HUES6 (cell line): ENCODE results near the gene TRIM24.
"Not testable (repeated sequence)": the region's sequence is repeated elsewhere in the genome, so short reads cannot be mapped to it uniquely, and the experiment has no call there.

Source experiments
- H3K27ac ChIP-seq: 2 replicates; pipeline ENCODE4 v1.7.0; 2013; ENCODE audit warnings: low read depth, mild to moderate bottlenecking, low read length, inconsistent platforms
- H3K27me3 ChIP-seq: 2 replicates; pipeline ENCODE4 v1.6.1; 2013; ENCODE audit warnings: low read length; ENCODE audit not compliant: control insufficient read depth, insufficient read depth
- H3K36me3 ChIP-seq: 2 replicates; pipeline ENCODE4 v1.6.1; 2013; ENCODE audit warnings: low read length; ENCODE audit not compliant: control insufficient read depth, insufficient read depth
- H3K4me1 ChIP-seq: 2 replicates; pipeline ENCODE4 v1.6.1; 2013; ENCODE audit warnings: low read length; ENCODE audit not compliant: control insufficient read depth, insufficient read depth
- H3K4me3 ChIP-seq: 2 replicates; pipeline ENCODE4 v1.5.1; 2013; ENCODE audit warnings: low read depth, low read length
- H3K9ac ChIP-seq: one replicate; pipeline ENCODE4 v1.6.1; 2013; ENCODE audit warnings: mild to moderate bottlenecking, low read length
- H3K9me3 ChIP-seq: 2 replicates; pipeline ENCODE4 v1.6.1; 2013; ENCODE audit warnings: low read depth, low read length; ENCODE audit not compliant: control insufficient read depth, insufficient read depth

TRIM24 gene

GRCh38 chr7:138495485-138495884 is 35.4 kb downstream of the TRIM24 start:
- Histone ChIP-seq H3K4me1 (peaks cover 8% of the 10 kb centered on the region; the same call in 1 of the 2 replicates), H3K27me3 (no peaks in the 10 kb centered on the region), H3K27ac (no peak overlapping the region), H3K9me3 (no peaks in the 10 kb centered on the region), H3K9ac (no peak overlapping the region), H3K4me3 (no peak overlapping the region), H3K36me3 (peaks cover 53% of the 10 kb centered on the region)

DNA sequence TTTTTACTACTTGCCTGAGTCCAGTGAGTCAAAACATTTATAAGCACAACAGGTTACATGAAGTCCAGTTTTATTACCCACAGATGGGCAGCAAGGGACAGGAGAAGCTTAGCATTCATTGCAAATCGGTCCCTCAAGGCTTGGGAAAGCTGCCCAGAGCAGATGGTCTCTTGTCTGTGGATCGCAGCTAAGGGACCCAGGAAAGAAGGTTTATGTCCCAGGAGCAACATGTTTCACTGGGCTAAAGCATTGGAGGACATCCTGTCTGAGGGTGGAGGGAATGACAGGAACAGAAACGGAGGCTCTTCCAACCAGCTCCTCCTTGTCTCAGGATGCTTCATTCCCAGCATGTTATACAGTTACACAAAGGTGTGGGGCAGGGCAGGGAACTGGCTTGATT is 39.3 kb downstream of the TRIM24 start:
- Histone ChIP-seq H3K36me3 (peaks cover 41% of the 10 kb centered on the region), H3K27ac (no peak overlapping the region), H3K9me3 (no peaks in the 10 kb centered on the region), H3K9ac (no peak overlapping the region), H3K4me3 (no peak overlapping the region), H3K4me1 (peaks cover 15% of the 10 kb centered on the region; the same call in 1 of the 2 replicates), H3K27me3 (no peaks in the 10 kb centered on the region)

- not testable (repeated sequence) for H3K9me3 ChIP-seq, H3K4me3 ChIP-seq, H3K9ac ChIP-seq, H3K27ac ChIP-seq, H3K27me3 ChIP-seq
- Histone ChIP-seq H3K36me3 (peaks cover 48% of the 10 kb centered on the region), H3K4me1 (peaks cover 13% of the 10 kb centered on the region; the same call in 1 of the 2 replicates)
These were observed 40.2 kb downstream of the TRIM24 start for GRCh38 chr7:138500303-138500702.

- Histone ChIP-seq H3K27me3 (no peaks in the 10 kb centered on the region), H3K36me3 (peaks cover 48% of the 10 kb centered on the region), H3K4me3 (no peak overlapping the region), H3K9ac (no peak overlapping the region), H3K9me3 (no peaks in the 10 kb centered on the region), H3K4me1 (peaks cover 13% of the 10 kb centered on the region; the same call in 1 of the 2 replicates), H3K27ac (no peak overlapping the region)
These were observed 40.8 kb downstream of the TRIM24 start for GRCh38 chr7:138500892-138501291.

DNA sequence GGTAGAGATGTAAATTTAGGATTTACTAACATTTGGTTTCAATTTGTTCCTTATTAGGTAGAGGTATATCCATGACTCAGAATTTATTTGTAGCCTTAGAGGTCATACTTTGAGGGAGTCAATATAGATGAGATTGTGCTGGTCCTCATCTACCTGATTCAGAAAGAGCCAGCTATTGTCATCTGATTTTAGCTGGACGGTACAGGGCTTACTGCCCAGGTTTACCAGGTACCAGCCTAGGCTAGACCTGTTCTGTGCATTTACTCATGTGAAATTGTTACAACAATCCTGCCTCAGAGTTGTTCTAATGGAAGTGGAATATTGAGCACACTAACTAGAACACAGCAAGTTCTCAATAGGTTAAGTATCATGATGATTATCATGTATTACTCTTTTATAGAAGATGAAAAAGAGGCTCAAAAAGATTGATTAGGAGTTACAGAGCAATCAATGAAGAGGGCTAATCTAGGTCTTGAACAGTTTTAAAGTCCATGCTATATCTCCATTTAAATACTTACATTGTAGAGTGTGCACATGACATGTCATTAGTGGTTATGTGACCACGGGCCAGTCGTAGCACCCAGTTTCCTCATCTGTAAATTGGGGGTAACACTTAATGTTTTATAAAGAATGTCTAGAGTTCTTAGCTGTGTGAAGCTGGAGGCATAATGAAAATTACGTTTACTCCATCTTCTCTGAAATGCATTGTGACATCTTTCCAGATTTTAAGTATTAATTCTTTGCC is 42.1 kb downstream of the TRIM24 start:
- H3K9me3 ChIP-seq: no peaks in the 10 kb centered on the region
- H3K27ac ChIP-seq: no peak overlapping the region
- H3K9ac ChIP-seq: no peak overlapping the region
- peaks cover 13% of the 10 kb centered on the region; the same call in 1 of the 2 replicates for H3K4me1 ChIP-seq
- H3K4me3 ChIP-seq: no peak overlapping the region
- H3K36me3 ChIP-seq: peaks cover 58% of the 10 kb centered on the region
- no peaks in the 10 kb centered on the region for H3K27me3 ChIP-seq

- Histone ChIP-seq H3K9me3 (peaks cover 6% of the 10 kb centered on the region; the same call in 1 of the 2 replicates), H3K36me3 (peaks cover 73% of the 10 kb centered on the region), H3K27ac (no peak overlapping the region), H3K27me3 (no peaks in the 10 kb centered on the region), H3K9ac (no peak overlapping the region), H3K4me1 (peaks cover 7% of the 10 kb centered on the region; the same call in 1 of the 2 replicates), H3K4me3 (no peak overlapping the region)
These were observed 45.4 kb downstream of the TRIM24 start for GRCh38 chr7:138505361-138505873.

DNA sequence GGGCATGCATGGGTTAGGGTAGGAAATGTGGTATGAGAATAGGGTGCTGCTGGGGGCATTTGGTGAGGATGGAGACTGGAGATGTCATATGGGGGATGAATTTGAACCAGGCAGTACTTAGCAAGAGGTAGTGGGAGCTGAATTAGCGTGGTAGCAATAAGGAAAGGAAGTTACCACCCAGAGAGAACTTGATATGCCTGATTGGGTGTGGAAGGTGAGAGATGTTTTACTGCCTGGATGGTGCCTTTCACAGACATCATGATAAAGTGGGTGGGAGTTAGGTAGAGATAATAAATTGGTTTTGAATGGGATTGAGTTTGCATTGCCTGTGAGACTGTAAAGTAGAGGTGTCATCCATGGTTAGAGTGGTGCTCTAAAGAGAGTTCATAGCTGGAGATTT is 46.7 kb downstream of the TRIM24 start:
- no peak overlapping the region for H3K27ac ChIP-seq
- H3K9me3 ChIP-seq: peaks cover 11% of the 10 kb centered on the region; the same call in 1 of the 2 replicates
- H3K4me3 ChIP-seq: no peak overlapping the region
- H3K9ac ChIP-seq: no peak overlapping the region
- H3K4me1 ChIP-seq: peaks cover 6% of the 10 kb centered on the region; the same call in 1 of the 2 replicates
- no peaks in the 10 kb centered on the region for H3K27me3 ChIP-seq
- peaks cover 81% of the 10 kb centered on the region for H3K36me3 ChIP-seq

- H3K27ac ChIP-seq: no peak overlapping the region
- H3K9me3 ChIP-seq: peaks cover 29% of the 10 kb centered on the region
- no peak overlapping the region for H3K4me3 ChIP-seq
- no peaks in the 10 kb centered on the region for H3K27me3 ChIP-seq
- no peak overlapping the region for H3K9ac ChIP-seq
- no peaks in the 10 kb centered on the region for H3K4me1 ChIP-seq
- H3K36me3 ChIP-seq: peaks cover 99% of the 10 kb centered on the region
These were observed 49.9 kb downstream of the TRIM24 start for GRCh38 chr7:138510003-138510402.

DNA sequence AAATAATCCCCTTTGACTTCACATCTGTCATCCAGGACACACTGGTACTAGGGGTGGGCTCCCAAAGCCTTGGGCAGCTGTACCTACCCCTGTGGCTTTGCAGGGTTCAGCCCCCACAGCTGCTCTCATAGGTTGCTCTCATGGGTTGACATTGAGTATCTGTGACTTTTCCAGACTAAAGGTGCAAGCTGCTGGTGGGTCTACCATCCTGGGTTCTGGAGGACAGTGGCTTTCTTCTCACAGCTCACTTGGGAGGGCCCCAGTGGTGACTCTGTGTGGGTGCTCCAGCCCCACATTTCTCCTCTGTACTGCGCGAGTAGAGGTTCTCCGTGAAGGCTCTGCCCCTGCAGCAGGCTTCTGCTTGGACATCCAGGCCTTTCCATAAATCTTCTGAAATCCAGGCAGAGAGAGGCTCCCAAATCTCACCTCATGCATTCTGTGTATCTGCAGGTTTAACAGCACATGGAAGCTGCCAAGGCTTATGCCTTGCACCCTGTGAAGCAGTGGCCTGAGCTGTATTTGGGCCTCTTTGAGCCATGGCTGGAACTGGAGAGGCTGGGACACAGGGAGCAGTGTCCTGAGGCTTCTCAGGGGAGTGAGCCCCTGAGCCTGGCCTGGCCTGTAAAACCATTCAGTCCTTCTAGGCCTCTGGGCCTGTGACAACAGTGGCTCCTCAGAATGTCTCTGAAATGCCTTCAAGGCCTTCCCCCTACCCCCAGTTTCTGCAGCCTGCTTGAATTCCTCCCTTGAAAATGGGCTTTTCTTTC is 52.2 kb downstream of the TRIM24 start:
- Histone ChIP-seq H3K4me3 (no peak overlapping the region), H3K4me1 (no peaks in the 10 kb centered on the region), H3K9ac (no peak overlapping the region), H3K27ac (no peak overlapping the region), H3K9me3 (peaks cover 29% of the 10 kb centered on the region), H3K27me3 (no peaks in the 10 kb centered on the region), H3K36me3 (peaks cover 97% of the 10 kb centered on the region)

- no peak overlapping the region for H3K4me3 ChIP-seq
- no peaks in the 10 kb centered on the region for H3K27me3 ChIP-seq
- H3K36me3 ChIP-seq: peaks cover 97% of the 10 kb centered on the region
- peaks cover 29% of the 10 kb centered on the region for H3K9me3 ChIP-seq
- no peak overlapping the region for H3K9ac ChIP-seq
- H3K27ac ChIP-seq: no peak overlapping the region
- H3K4me1 ChIP-seq: no peaks in the 10 kb centered on the region
These were observed 52.8 kb downstream of the TRIM24 start for GRCh38 chr7:138512885-138513284.

DNA sequence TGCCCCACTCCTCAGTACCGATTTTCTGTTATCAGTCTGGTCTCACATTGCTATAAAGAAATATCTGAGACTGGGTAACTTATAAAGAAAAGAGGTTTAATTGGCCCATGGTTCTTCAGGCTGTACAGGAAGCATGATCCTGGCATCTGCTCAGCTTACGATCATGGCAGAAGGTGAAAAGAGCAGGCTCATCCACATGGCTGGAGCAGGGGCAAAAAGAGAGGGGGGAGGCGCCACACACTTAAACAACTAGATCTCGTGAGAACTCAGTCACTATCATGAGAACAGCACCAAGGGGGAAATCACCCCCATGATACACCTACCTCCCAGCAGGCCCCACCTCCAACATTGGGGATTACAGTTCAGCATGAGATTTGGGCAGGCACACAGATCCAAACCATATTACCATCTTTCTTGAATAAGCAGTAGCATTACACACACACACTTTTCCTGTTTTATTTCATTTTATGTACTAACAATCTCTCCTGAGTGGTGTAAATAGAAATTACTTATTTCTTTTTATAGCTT is 53.3 kb downstream of the TRIM24 start:
- Histone ChIP-seq H3K36me3 (peaks cover 97% of the 10 kb centered on the region), H3K4me3 (no peak overlapping the region), H3K27me3 (no peaks in the 10 kb centered on the region), H3K4me1 (no peaks in the 10 kb centered on the region), H3K9ac (no peak overlapping the region), H3K27ac (no peak overlapping the region), H3K9me3 (peaks cover 29% of the 10 kb centered on the region)
